Measurements from ENCODE around the gene FBXO2. TPM values are rescaled to one million over a fixed set of nuclear protein-coding genes. Genes with fewer than 3 reads are reported as not detected.

The FBXO2 gene
- 1 to 10 TPM; 1.8 to 2.5 TPM for total RNA-seq

DNA sequence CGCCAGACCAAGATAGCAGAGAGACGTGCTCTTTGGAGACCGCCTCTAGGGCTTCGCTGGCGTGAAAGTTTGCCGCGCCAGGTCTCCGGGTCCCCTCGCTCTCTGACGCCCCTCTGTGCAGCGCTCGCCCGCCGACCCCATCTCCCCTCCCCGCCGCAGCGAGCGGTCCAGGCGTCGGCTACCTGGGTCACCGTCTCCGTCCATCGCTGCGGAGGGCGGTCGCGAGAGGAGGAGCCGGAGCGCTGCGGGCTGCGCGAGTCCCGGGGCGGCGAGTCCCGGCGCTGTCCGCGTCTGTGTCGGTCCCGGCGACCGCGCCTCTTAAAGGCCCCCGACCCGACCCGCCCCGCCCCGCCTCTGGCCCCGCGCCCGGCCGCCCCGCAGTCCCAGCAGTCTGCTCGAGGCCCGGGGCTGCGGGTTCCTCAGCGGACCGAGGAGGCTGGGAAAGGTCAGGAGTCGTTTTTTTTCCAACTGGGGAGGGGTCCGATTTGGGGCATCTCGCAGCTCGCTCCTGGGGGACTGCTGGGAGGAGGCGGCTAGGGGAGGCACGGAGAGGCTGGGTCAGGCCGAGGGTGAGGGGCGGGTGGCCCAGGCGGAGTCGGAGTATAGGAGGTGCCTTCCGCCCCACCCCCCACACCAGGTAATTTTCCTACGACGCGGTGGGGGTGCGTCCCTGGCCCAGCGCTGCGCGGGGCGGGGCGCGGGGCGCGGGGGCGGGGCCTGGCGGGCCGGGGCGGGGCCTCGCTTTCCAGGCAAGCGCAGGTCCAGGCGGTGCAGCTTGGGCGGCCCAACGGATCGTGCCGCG, at the start of gene FBXO2, which contains the start of gene FBXO44:
TSS of gene FBXO2 (minus strand) at position 293 of the 802 bp plus-strand sequence. CDS start at position 204, 89 bp downstream.
TSS of gene FBXO44 (plus strand) at position 741 of the 802 bp plus-strand sequence. CDS start 959 bp downstream, outside the sequence.
- H3K9me3 Mint-ChIP-seq, result no peaks in the 10 kb centered on the region
- H3K4me1 Mint-ChIP-seq (ENCODE audit: low read depth), result peaks cover 24% of the 10 kb centered on the region
- no peaks in the 10 kb centered on the region for H3K27me3 Mint-ChIP-seq
- DNase-seq, result peak; percentile 67
- no peak within 1 kb of the TSS for H3K27ac Mint-ChIP-seq
- ChIA-PET CTCF (interaction anchor here (0.6 to 7.4 kb wide), 5 partner anchors 10 to 617 kb away, joined by 3 to 100 read pairs (median 14); partner anchors contain the start of gene FBXO6), POLR2A (interaction anchor here (1.1 to 2.2 kb wide), 2 partner anchors 10 to 254 kb away, joined by 6 to 13 read pairs; partner anchors contain the start of gene FBXO6)
- peaks cover 2% of the 10 kb centered on the region for H3K36me3 Mint-ChIP-seq
- peak within 1 kb of the TSS; percentile 70 for H3K4me3 Mint-ChIP-seq
- intact Hi-C loops (cut with micrococcal nuclease), result loop anchor here (5.0 kb wide), 1 partner anchor 153 kb away; the partner anchor contains the start of genes CLCN6 and MTHFR

GRCh38 chr1:11703357-11704193, 49.3 kb upstream of the FBXO2 start:
- CTCF ChIA-PET, result interaction anchor here (1.8 kb wide), 1 partner anchor 16 kb away, joined by 7 read pairs; no protein-coding TSS in a partner anchor
- H3K27ac Mint-ChIP-seq, result no peak overlapping the region

GRCh38 chr1:11701981-11702803, 48.0 kb upstream of the FBXO2 start:
- H3K4me3 Mint-ChIP-seq, result no peak overlapping the region
- intact Hi-C loops (cut with micrococcal nuclease), result no loop called here

More at GRCh38 chr1:11703357-11704193, 49.3 kb upstream of the FBXO2 start:
- POLR2A ChIA-PET, result no interaction called here
- Mint-ChIP-seq H3K4me1 (ENCODE audit: low read depth) (no peaks in the 10 kb centered on the region), H3K9me3 (no peaks in the 10 kb centered on the region), H3K27me3 (peaks cover 4% of the 10 kb centered on the region), H3K4me3 (no peak overlapping the region), H3K36me3 (no peaks in the 10 kb centered on the region)
- intact Hi-C loops (cut with micrococcal nuclease), result no loop called here
- no peak for DNase-seq

DNA sequence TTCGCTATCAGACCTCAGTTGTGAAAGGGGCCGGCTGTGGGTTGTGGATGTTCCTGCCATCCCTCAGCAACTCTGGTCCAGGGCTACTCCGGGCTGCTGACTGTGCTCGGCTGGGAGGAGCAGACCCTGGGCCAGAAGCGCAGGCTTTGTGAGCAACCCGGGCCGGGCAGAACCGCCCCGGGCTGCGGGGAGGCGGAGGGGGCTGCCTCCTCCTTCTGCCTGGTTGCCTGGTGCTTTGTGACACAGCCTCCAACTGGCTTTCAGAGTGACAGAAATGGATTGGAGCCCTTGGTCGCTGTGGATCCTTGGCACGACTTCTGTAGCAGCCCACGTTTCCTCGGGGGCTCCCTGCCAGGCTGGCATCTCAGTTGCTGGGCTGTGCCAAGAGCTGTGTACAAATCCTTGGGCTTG, 47.3 kb upstream of the FBXO2 start:
- Mint-ChIP-seq H3K4me3 (no peak overlapping the region), H3K27ac (no peak overlapping the region), H3K27me3 (peaks cover 4% of the 10 kb centered on the region), H3K4me1 (ENCODE audit: low read depth) (no peaks in the 10 kb centered on the region), H3K36me3 (no peaks in the 10 kb centered on the region), H3K9me3 (no peaks in the 10 kb centered on the region)
- ChIA-PET POLR2A (no interaction called here), CTCF (no interaction called here)
- intact Hi-C loops (cut with micrococcal nuclease), result no loop called here
- DNase-seq, result no peak

More at GRCh38 chr1:11701981-11702803, 48.0 kb upstream of the FBXO2 start:
- Mint-ChIP-seq H3K27me3 (peaks cover 4% of the 10 kb centered on the region), H3K9me3 (no peaks in the 10 kb centered on the region), H3K36me3 (no peaks in the 10 kb centered on the region), H3K27ac (no peak overlapping the region), H3K4me1 (ENCODE audit: low read depth) (no peaks in the 10 kb centered on the region)
- CTCF ChIA-PET, result no interaction called here
- no peak for DNase-seq
- POLR2A ChIA-PET, result no interaction called here

DNA sequence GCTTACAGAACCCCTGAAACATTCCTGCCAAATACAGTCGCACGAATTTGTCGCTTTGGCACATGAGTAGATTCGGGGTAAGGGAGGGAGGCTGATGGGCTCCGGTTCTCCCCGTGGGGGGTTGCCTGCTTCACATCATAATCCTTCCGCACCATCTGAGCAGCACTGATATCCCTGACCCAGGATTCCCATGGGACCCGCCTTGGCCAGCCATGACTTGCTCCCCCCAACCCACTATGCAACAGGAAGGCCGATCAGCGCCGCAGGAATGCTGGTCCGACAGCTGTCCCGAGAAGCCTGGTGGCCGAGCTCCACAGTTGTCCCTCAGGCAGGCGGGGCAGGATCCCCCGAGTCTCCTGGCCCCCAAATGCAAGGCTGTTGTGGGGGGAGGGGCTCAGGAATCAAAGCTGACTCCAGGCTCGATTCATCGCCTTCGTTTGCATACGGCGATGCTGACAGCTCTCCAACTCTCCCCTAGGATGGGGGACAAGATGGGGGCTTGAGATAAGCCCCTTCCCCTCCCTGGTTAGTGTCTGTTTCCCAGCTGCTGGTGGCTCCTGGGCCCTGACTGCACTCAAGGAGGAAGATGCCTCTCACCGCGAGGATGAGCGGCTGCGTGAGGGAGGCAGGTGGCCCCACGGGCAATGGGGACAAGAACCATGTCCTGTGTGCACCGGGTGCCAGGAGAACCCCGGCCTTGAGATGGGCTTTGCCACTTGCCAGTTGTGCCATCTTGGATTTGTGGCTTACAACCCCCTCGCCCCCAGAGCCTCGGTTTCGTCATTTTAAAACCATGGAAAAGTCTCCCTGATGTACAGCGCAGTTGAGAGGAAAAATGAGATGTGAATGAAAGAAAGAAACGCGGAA, 46.6 kb upstream of the FBXO2 start:
- Mint-ChIP-seq H3K27ac (no peak overlapping the region), H3K4me3 (no peak overlapping the region), H3K27me3 (peaks cover 4% of the 10 kb centered on the region), H3K4me1 (ENCODE audit: low read depth) (no peaks in the 10 kb centered on the region), H3K9me3 (no peaks in the 10 kb centered on the region), H3K36me3 (no peaks in the 10 kb centered on the region)
- ChIA-PET CTCF (interaction anchor here (0.9 to 1.0 kb wide), 2 partner anchors 36 to 51 kb away, joined by 3 read pairs; no protein-coding TSS in a partner anchor), POLR2A (no interaction called here)
- no peak for DNase-seq
- intact Hi-C loops (cut with micrococcal nuclease), result no loop called here

- peaks cover 4% of the 10 kb centered on the region for H3K4me1 Mint-ChIP-seq (ENCODE audit: low read depth)
- peaks cover 16% of the 10 kb centered on the region for H3K27me3 Mint-ChIP-seq
- no peaks in the 10 kb centered on the region for H3K9me3 Mint-ChIP-seq
- intact Hi-C loops (cut with micrococcal nuclease), result no loop called here
- H3K36me3 Mint-ChIP-seq, result no peaks in the 10 kb centered on the region
- DNase-seq, result no peak
- no peak overlapping the region for H3K27ac Mint-ChIP-seq
- no peak overlapping the region for H3K4me3 Mint-ChIP-seq
- POLR2A ChIA-PET, result no interaction called here
- CTCF ChIA-PET, result interaction anchor here (2.4 kb wide), 1 partner anchor 21 kb away, joined by 9 read pairs; no protein-coding TSS in a partner anchor
Measured at GRCh38 chr1:11697893-11698210, 43.6 kb upstream of the FBXO2 start.

- no peak for DNase-seq
- peaks cover 10% of the 10 kb centered on the region for H3K4me1 Mint-ChIP-seq (ENCODE audit: low read depth)
- H3K9me3 Mint-ChIP-seq, result no peaks in the 10 kb centered on the region
- H3K4me3 Mint-ChIP-seq, result no peak overlapping the region
- no peak overlapping the region for H3K27ac Mint-ChIP-seq
- POLR2A ChIA-PET, result no interaction called here
- no peaks in the 10 kb centered on the region for H3K36me3 Mint-ChIP-seq
- peaks cover 21% of the 10 kb centered on the region for H3K27me3 Mint-ChIP-seq
- CTCF ChIA-PET, result interaction anchor here (1.3 to 2.4 kb wide), 2 partner anchors 22 to 33 kb away, joined by 3 to 9 read pairs; no protein-coding TSS in a partner anchor
- intact Hi-C loops (cut with micrococcal nuclease), result no loop called here
Measured at GRCh38 chr1:11697188-11697892, 43.1 kb upstream of the FBXO2 start.

GRCh38 chr1:11695861-11696260, 41.6 kb upstream of the FBXO2 start:
- CTCF ChIA-PET, result no interaction called here
- no peak for DNase-seq
- POLR2A ChIA-PET, result no interaction called here
- H3K27ac Mint-ChIP-seq, result no peak overlapping the region
- H3K4me1 Mint-ChIP-seq (ENCODE audit: low read depth), result peaks cover 13% of the 10 kb centered on the region
- intact Hi-C loops (cut with micrococcal nuclease), result no loop called here
- no peak overlapping the region for H3K4me3 Mint-ChIP-seq
- H3K36me3 Mint-ChIP-seq, result no peaks in the 10 kb centered on the region
- H3K27me3 Mint-ChIP-seq, result peaks cover 23% of the 10 kb centered on the region
- H3K9me3 Mint-ChIP-seq, result no peaks in the 10 kb centered on the region

- no peak overlapping the region for H3K4me3 Mint-ChIP-seq
- no peak for DNase-seq
- peaks cover 20% of the 10 kb centered on the region for H3K4me1 Mint-ChIP-seq (ENCODE audit: low read depth)
- ChIA-PET CTCF (interaction anchor here (1.5 to 2.2 kb wide), 2 partner anchors 12 to 30 kb away, joined by 5 to 8 read pairs; partner anchors contain the start of gene FBXO6), POLR2A (interaction anchor here (1.6 kb wide), 1 partner anchor 12 kb away, joined by 3 read pairs; no protein-coding TSS in a partner anchor)
- intact Hi-C loops (cut with micrococcal nuclease), result loop anchor here (1.0 kb wide), 1 partner anchor 13 kb away; the partner anchor contains the start of gene MAD2L2
- H3K27me3 Mint-ChIP-seq, result peaks cover 34% of the 10 kb centered on the region
- H3K36me3 Mint-ChIP-seq, result no peaks in the 10 kb centered on the region
- no peak overlapping the region for H3K27ac Mint-ChIP-seq
- H3K9me3 Mint-ChIP-seq, result no peaks in the 10 kb centered on the region
Measured at GRCh38 chr1:11693917-11694316, 39.7 kb upstream of the FBXO2 start.

DNA sequence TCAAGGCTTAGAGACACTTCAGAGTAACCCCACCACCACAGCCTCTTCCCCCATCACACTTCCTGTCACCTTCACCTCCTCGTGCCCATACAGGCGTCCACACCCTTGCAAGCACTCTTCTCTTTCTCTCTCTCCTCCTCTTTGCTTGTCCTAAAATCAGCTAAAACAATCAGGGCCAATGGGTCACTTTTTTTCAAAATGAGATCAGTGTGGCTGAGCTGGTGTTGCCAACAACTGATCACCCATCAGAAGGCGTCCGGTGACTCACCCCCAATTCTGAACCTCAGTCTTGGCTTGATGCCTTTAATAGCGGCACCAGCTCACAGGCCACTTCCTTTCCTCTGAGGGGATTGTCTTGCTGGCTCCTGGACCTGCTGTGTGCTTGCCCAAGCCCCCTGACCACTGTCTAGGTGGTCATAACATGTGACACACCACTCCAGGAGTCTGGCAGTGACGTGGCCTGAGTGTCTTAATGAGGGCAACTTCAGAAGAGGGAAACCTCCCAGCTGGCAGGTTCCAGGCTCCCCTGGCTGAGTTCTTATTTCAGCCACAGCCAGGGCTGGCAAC, 38.9 kb upstream of the FBXO2 start:
- DNase-seq, result peak; percentile 70
- POLR2A ChIA-PET, result interaction anchor here (0.6 to 1.6 kb wide), 2 partner anchors 11 to 217 kb away, joined by 3 read pairs; no protein-coding TSS in a partner anchor
- H3K27ac Mint-ChIP-seq, result no peak overlapping the region
- no peak overlapping the region for H3K4me3 Mint-ChIP-seq
- H3K36me3 Mint-ChIP-seq, result no peaks in the 10 kb centered on the region
- CTCF ChIA-PET, result interaction anchor here (1.0 to 2.2 kb wide), 4 partner anchors 11 to 47 kb away, joined by 3 to 8 read pairs (median 5); partner anchors contain the start of gene FBXO6
- peaks cover 20% of the 10 kb centered on the region for H3K4me1 Mint-ChIP-seq (ENCODE audit: low read depth)
- intact Hi-C loops (cut with micrococcal nuclease), result loop anchor here (1.0 kb wide), 1 partner anchor 12 kb away; the partner anchor contains the start of gene MAD2L2
- H3K9me3 Mint-ChIP-seq, result no peaks in the 10 kb centered on the region
- peaks cover 34% of the 10 kb centered on the region for H3K27me3 Mint-ChIP-seq
